NB4 (cell line): Measurements from ENCODE around the gene THBS4.

Experiments used
- POLR2A ChIP-seq: IDR thresholded peaks from 2 replicates; pipeline ENCODE4 v1.6.1; 2011; ENCODE audit warnings: mild to moderate bottlenecking; ENCODE audit not compliant: insufficient read length; ENCODE audit errors: extremely low read depth
- TF ChIP-seq, protein P1 (sequence below): IDR thresholded peaks from one replicate; pipeline ENCODE4 v1.5.1; 2012; ENCODE audit warnings: low read depth, low read length
- TF ChIP-seq, protein P2 (sequence below): IDR thresholded peaks from 2 replicates; pipeline ENCODE4 v1.6.1; 2011; ENCODE audit warnings: low read depth, low read length

DNA sequence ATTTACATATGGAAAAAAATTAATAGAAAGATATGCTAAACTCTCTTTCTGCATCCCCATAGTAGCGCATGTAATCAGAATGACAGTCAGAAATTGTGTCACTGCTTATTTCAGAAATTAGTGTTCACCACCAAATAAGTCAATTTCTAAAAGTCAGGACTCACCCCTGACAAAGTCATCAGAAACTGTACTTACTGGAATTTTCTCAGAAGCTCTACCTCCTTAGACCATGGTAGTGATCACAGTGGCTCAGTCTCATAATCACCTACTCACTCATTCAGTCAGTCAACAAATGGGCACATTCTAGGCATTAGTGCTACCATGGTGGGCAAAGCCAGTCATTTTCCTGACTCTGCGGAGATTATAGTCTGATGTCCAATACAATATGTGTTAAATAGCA is 22.0 kb downstream of the THBS4 start:
- TF ChIP-seq, protein P1, sequence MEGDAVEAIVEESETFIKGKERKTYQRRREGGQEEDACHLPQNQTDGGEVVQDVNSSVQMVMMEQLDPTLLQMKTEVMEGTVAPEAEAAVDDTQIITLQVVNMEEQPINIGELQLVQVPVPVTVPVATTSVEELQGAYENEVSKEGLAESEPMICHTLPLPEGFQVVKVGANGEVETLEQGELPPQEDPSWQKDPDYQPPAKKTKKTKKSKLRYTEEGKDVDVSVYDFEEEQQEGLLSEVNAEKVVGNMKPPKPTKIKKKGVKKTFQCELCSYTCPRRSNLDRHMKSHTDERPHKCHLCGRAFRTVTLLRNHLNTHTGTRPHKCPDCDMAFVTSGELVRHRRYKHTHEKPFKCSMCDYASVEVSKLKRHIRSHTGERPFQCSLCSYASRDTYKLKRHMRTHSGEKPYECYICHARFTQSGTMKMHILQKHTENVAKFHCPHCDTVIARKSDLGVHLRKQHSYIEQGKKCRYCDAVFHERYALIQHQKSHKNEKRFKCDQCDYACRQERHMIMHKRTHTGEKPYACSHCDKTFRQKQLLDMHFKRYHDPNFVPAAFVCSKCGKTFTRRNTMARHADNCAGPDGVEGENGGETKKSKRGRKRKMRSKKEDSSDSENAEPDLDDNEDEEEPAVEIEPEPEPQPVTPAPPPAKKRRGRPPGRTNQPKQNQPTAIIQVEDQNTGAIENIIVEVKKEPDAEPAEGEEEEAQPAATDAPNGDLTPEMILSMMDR = no peak
- no peak for TF ChIP-seq POLR2A
- TF ChIP-seq, protein P2, sequence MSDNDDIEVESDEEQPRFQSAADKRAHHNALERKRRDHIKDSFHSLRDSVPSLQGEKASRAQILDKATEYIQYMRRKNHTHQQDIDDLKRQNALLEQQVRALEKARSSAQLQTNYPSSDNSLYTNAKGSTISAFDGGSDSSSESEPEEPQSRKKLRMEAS = no peak
